ENCODE results near the gene MEGF11.
A peak's percentile ranks its signal among the peaks of the same experiment; 100 is the strongest.

The MEGF11 gene

DNA sequence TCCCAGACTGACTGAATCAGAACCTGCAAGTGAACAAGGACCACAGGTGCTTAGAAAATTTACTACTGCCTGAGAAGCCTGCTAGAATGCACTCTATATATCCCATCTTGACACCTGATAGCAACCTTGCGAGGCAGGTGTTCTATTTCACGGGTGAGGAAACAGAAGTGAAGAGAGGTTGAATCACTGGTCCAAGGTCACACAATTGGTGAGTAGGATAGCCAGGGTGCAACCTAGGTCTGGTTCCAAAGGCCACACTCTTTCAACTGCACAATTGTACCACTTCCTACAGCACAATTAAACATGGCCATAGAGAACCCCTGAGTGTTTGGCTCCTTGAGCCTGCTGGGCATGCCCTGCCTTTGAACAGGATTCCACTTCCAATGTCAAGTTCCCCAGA lies 297.2 kb downstream of the MEGF11 start:
- H3K56ac ChIP-seq (ENCODE audit: low read length) = no peak overlapping the region
- WGBS (ENCODE audit: extremely low coverage, insufficient coverage, low lambda C conversion rate) = no CpG with 5 or more reads among the region's 2 CpGs
- H2AK5ac ChIP-seq (ENCODE audit: low read length) = no peak overlapping the region
- no peak overlapping the region for H3K4me2 ChIP-seq (ENCODE audit: low read length)
- no peaks in the 10 kb centered on the region for H3K79me2 ChIP-seq (ENCODE audit: control insufficient read depth, insufficient read depth, low read length)
- H3K4ac ChIP-seq (ENCODE audit: low read depth, low read length) = no peak overlapping the region
- H2BK15ac ChIP-seq (replicated peaks; ENCODE audit: low read depth) = no peak overlapping the region
- H3K79me1 ChIP-seq (ENCODE audit: low read length) = no peaks in the 10 kb centered on the region
- H2BK5ac ChIP-seq (ENCODE audit: low read length) = no peak overlapping the region
- DNase-seq = no peak
- H3K4me1 ChIP-seq (ENCODE audit: control insufficient read depth, low read depth, low read length) = peaks cover 3% of the 10 kb centered on the region
- no peak overlapping the region for H4K8ac ChIP-seq (ENCODE audit: low read depth, low read length)
- no peaks in the 10 kb centered on the region for H3K36me3 ChIP-seq (ENCODE audit: control insufficient read depth, insufficient read depth, low read length)
- H3K23ac ChIP-seq (ENCODE audit: low read length) = no peak overlapping the region
- no peak overlapping the region for H4K5ac ChIP-seq (ENCODE audit: low read length)
- no peak overlapping the region for H3K4me3 ChIP-seq (ENCODE audit: low read length)
- no peak overlapping the region for H3K27ac ChIP-seq (ENCODE audit: low read depth, low read length)
- H3K27me3 ChIP-seq (ENCODE audit: insufficient read depth, low read length, poor library complexity) = no peaks in the 10 kb centered on the region
- no peak overlapping the region for H2BK120ac ChIP-seq (ENCODE audit: low read depth, low read length)
- H3K9ac ChIP-seq (ENCODE audit: low read length) = no peak overlapping the region
- H3K18ac ChIP-seq (ENCODE audit: low read length) = no peak overlapping the region

DNA sequence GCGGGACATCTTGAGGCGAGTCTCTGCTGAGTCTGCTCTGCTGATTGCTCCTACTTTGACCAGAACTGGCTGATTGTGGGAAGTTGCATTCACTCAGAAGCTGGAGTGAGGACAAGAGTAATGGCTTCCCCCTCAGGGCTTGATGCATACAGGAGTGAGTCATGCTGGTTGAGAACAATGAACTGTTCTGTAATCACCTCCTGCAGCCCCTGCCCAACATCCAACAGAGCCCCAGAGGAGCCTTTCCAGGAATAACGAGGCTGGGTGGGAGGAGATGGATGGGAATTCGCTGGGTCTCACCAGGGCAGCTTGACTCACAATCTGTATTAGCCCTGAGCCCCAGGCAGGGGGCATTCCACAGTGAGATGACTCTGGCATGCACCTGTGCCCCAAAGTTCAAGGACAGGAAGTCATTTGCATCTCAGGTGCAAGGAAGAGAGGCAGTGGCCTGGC lies 299.2 kb downstream of the MEGF11 start:
- no peak overlapping the region for H3K9ac ChIP-seq (ENCODE audit: low read length)
- no peak overlapping the region for H2BK120ac ChIP-seq (ENCODE audit: low read depth, low read length)
- H3K56ac ChIP-seq (ENCODE audit: low read length) = no peak overlapping the region

DNA sequence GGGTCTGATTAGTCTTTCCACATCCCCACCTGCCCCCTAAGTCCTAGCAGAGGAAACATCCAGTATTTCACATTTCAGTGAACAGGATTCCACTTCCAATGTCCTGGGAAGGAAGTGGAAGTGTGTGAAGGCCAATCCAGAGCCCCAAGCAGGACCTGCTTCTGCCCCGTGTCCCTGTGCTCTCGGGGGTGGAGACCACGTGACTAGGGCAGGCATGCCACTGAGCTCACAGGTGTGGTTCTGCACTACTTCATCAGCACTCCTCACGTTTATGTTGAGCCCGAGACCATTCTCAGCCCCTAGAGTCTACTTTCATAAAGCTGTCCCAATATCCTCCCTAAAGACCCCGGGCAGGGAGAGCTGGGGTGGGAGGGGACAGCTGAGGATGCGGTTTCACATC lies 299.9 kb downstream of the MEGF11 start:
- H3K4me1 ChIP-seq (ENCODE audit: control insufficient read depth, low read depth, low read length) = peaks cover 3% of the 10 kb centered on the region
- H2AK5ac ChIP-seq (ENCODE audit: low read length) = no peak overlapping the region
- H3K79me1 ChIP-seq (ENCODE audit: low read length) = no peaks in the 10 kb centered on the region
- H3K79me2 ChIP-seq (ENCODE audit: control insufficient read depth, insufficient read depth, low read length) = no peaks in the 10 kb centered on the region
- H3K4ac ChIP-seq (ENCODE audit: low read depth, low read length) = no peak overlapping the region
- no peak overlapping the region for H3K18ac ChIP-seq (ENCODE audit: low read length)
- WGBS (ENCODE audit: extremely low coverage, insufficient coverage, low lambda C conversion rate) = no CpG with 5 or more reads among the region's 7 CpGs
- no peaks in the 10 kb centered on the region for H3K36me3 ChIP-seq (ENCODE audit: control insufficient read depth, insufficient read depth, low read length)
- H3K4me2 ChIP-seq (ENCODE audit: low read length) = no peak overlapping the region
- H3K56ac ChIP-seq (ENCODE audit: low read length) = no peak overlapping the region
- no peak overlapping the region for H3K23ac ChIP-seq (ENCODE audit: low read length)
- no peak overlapping the region for H2BK120ac ChIP-seq (ENCODE audit: low read depth, low read length)
- H2BK5ac ChIP-seq (ENCODE audit: low read length) = no peak overlapping the region
- no peak overlapping the region for H3K4me3 ChIP-seq (ENCODE audit: low read length)
- DNase-seq = no peak
- no peak overlapping the region for H3K9ac ChIP-seq (ENCODE audit: low read length)
- no peak overlapping the region for H4K8ac ChIP-seq (ENCODE audit: low read depth, low read length)
- no peak overlapping the region for H4K5ac ChIP-seq (ENCODE audit: low read length)
- no peak overlapping the region for H3K27ac ChIP-seq (ENCODE audit: low read depth, low read length)
- no peak overlapping the region for H2BK15ac ChIP-seq (replicated peaks; ENCODE audit: low read depth)
- H3K27me3 ChIP-seq (ENCODE audit: insufficient read depth, low read length, poor library complexity) = no peaks in the 10 kb centered on the region

More for the DNA sequence above, 299.2 kb downstream of the MEGF11 start:
- Histone ChIP-seq H3K27me3 (ENCODE audit: insufficient read depth, low read length, poor library complexity) (no peaks in the 10 kb centered on the region), H2BK5ac (ENCODE audit: low read length) (no peak overlapping the region), H3K4me1 (ENCODE audit: control insufficient read depth, low read depth, low read length) (peaks cover 3% of the 10 kb centered on the region), H2AK5ac (ENCODE audit: low read length) (no peak overlapping the region), H3K18ac (ENCODE audit: low read length) (no peak overlapping the region), H3K4me3 (ENCODE audit: low read length) (no peak overlapping the region), H3K27ac (ENCODE audit: low read depth, low read length) (no peak overlapping the region), H2BK15ac (replicated peaks; ENCODE audit: low read depth) (no peak overlapping the region), H3K79me2 (ENCODE audit: control insufficient read depth, insufficient read depth, low read length) (no peaks in the 10 kb centered on the region), H4K8ac (ENCODE audit: low read depth, low read length) (no peak overlapping the region), H3K23ac (ENCODE audit: low read length) (no peak overlapping the region), H3K4ac (ENCODE audit: low read depth, low read length) (no peak overlapping the region), H3K36me3 (ENCODE audit: control insufficient read depth, insufficient read depth, low read length) (no peaks in the 10 kb centered on the region), H3K79me1 (ENCODE audit: low read length) (no peaks in the 10 kb centered on the region), H4K5ac (ENCODE audit: low read length) (no peak overlapping the region), H3K4me2 (ENCODE audit: low read length) (no peak overlapping the region)
- DNase-seq = peak; percentile 96
- no CpG with 5 or more reads among the region's 4 CpGs for WGBS (ENCODE audit: extremely low coverage, insufficient coverage, low lambda C conversion rate)

DNA sequence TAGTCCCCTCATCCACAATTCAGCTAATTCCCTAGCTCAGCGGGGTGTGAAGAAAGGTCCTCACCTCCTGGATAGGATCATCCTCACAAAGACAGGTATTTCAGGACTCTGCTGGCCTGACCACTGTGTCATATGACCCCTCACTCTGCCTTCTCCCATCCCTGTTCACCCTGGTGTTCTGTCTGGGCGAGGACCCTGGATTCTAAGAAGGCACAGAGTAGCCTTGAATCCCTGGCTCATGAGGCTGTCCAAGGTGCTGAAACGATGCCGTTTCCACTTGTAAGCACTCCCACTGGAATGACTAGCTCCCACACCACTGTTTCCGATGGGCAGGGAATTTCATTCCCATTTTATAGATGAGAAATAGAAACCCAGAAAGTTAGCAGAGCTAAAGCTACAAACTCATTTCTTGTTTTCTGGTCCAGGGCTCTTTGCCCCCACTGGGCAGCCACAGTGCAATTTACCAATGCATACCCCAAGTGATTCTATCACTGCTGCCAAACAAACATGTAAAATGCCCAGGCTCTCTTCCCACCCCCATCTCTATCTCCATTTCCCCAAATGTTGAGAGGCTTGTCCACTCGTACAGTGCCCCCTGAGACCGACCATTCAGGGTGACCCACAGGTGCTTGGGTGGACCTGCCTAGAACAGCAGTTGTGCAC lies 301.0 kb downstream of the MEGF11 start:
- Histone ChIP-seq H3K9ac (ENCODE audit: low read length) (no peak overlapping the region), H3K23ac (ENCODE audit: low read length) (no peak overlapping the region), H3K4ac (ENCODE audit: low read depth, low read length) (no peak overlapping the region), H3K4me2 (ENCODE audit: low read length) (no peak overlapping the region), H2BK5ac (ENCODE audit: low read length) (no peak overlapping the region), H3K27ac (ENCODE audit: low read depth, low read length) (no peak overlapping the region), H3K56ac (ENCODE audit: low read length) (no peak overlapping the region), H3K27me3 (ENCODE audit: insufficient read depth, low read length, poor library complexity) (no peaks in the 10 kb centered on the region), H4K5ac (ENCODE audit: low read length) (no peak overlapping the region), H2AK5ac (ENCODE audit: low read length) (no peak overlapping the region), H3K79me2 (ENCODE audit: control insufficient read depth, insufficient read depth, low read length) (no peaks in the 10 kb centered on the region), H3K36me3 (ENCODE audit: control insufficient read depth, insufficient read depth, low read length) (no peaks in the 10 kb centered on the region), H2BK120ac (ENCODE audit: low read depth, low read length) (no peak overlapping the region), H3K79me1 (ENCODE audit: low read length) (no peaks in the 10 kb centered on the region), H2BK15ac (replicated peaks; ENCODE audit: low read depth) (no peak overlapping the region), H3K18ac (ENCODE audit: low read length) (no peak overlapping the region), H4K8ac (ENCODE audit: low read depth, low read length) (no peak overlapping the region), H3K4me3 (ENCODE audit: low read length) (no peak overlapping the region), H3K4me1 (ENCODE audit: control insufficient read depth, low read depth, low read length) (peaks cover 3% of the 10 kb centered on the region)
- DNase-seq = peak; percentile 79
- no CpG with 5 or more reads among the region's 7 CpGs for WGBS (ENCODE audit: extremely low coverage, insufficient coverage, low lambda C conversion rate)

DNA sequence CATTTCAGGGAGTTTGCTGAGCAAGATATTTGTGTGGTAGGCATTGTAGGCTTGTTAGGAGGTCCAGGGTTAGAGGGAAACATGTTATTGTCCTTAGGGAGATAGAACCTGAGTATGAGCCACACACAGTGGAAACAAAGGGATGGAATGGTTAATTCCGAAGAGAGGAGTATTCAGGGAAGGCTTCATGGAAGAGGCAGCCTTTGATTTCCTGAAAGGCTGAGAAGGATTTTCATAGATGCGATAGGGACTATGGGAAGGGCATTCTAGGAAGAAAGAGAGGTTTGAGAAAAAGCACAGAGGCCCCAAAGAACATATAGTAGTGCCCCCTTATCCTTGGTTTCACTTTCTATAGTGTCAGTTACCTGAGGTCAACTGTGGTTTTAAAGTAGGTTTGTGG lies 302.5 kb downstream of the MEGF11 start:
- H3K23ac ChIP-seq (ENCODE audit: low read length) = no peak overlapping the region
- H3K56ac ChIP-seq (ENCODE audit: low read length) = no peak overlapping the region
- no peak overlapping the region for H4K5ac ChIP-seq (ENCODE audit: low read length)
- no peak overlapping the region for H3K18ac ChIP-seq (ENCODE audit: low read length)
- no peaks in the 10 kb centered on the region for H3K27me3 ChIP-seq (ENCODE audit: insufficient read depth, low read length, poor library complexity)
- no peak overlapping the region for H2AK5ac ChIP-seq (ENCODE audit: low read length)
- H3K4ac ChIP-seq (ENCODE audit: low read depth, low read length) = no peak overlapping the region
- H3K79me2 ChIP-seq (ENCODE audit: control insufficient read depth, insufficient read depth, low read length) = no peaks in the 10 kb centered on the region
- no peak overlapping the region for H4K8ac ChIP-seq (ENCODE audit: low read depth, low read length)
- no peak overlapping the region for H2BK15ac ChIP-seq (replicated peaks; ENCODE audit: low read depth)
- no peaks in the 10 kb centered on the region for H3K79me1 ChIP-seq (ENCODE audit: low read length)
- peaks cover 3% of the 10 kb centered on the region for H3K4me1 ChIP-seq (ENCODE audit: control insufficient read depth, low read depth, low read length)
- H3K4me3 ChIP-seq (ENCODE audit: low read length) = no peak overlapping the region
- no peak for DNase-seq
- no CpG with 5 or more reads among the region's 2 CpGs for WGBS (ENCODE audit: extremely low coverage, insufficient coverage, low lambda C conversion rate)
- no peak overlapping the region for H3K9ac ChIP-seq (ENCODE audit: low read length)
- H3K4me2 ChIP-seq (ENCODE audit: low read length) = no peak overlapping the region
- H2BK5ac ChIP-seq (ENCODE audit: low read length) = no peak overlapping the region
- H3K27ac ChIP-seq (ENCODE audit: low read depth, low read length) = no peak overlapping the region
- no peaks in the 10 kb centered on the region for H3K36me3 ChIP-seq (ENCODE audit: control insufficient read depth, insufficient read depth, low read length)
- no peak overlapping the region for H2BK120ac ChIP-seq (ENCODE audit: low read depth, low read length)

DNA sequence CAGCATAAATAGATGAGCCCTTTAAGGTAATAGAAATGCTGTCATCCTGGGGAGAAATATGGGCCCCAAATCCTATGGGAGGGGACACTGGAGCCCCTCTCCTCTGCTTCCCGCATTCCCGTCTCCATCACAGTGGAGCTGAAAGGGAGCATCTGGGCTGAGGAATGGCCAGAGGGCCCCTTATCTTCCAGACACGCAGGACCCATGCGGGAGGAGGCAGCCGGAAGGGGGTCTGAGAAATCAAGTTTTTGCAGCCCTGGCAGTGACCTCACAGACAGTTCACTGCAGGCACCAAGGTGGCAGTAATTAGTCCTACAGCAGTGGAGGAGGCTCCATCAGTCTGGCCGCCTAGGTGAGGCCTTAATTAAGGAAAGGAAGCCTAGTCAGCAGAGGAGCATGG lies 304.1 kb downstream of the MEGF11 start:
- WGBS (ENCODE audit: extremely low coverage, insufficient coverage, low lambda C conversion rate) = no CpG with 5 or more reads among the region's 6 CpGs
- H3K4me1 ChIP-seq (ENCODE audit: control insufficient read depth, low read depth, low read length) = peaks cover under 1% of the 10 kb centered on the region
- H3K18ac ChIP-seq (ENCODE audit: low read length) = no peak overlapping the region

More for the DNA sequence above, 304.1 kb downstream of the MEGF11 start:
- Histone ChIP-seq H4K8ac (ENCODE audit: low read depth, low read length) (no peak overlapping the region), H3K56ac (ENCODE audit: low read length) (no peak overlapping the region), H2BK15ac (replicated peaks; ENCODE audit: low read depth) (no peak overlapping the region), H3K4ac (ENCODE audit: low read depth, low read length) (no peak overlapping the region), H3K36me3 (ENCODE audit: control insufficient read depth, insufficient read depth, low read length) (no peaks in the 10 kb centered on the region), H3K27ac (ENCODE audit: low read depth, low read length) (no peak overlapping the region), H2BK120ac (ENCODE audit: low read depth, low read length) (no peak overlapping the region), H3K79me1 (ENCODE audit: low read length) (no peaks in the 10 kb centered on the region), H2BK5ac (ENCODE audit: low read length) (no peak overlapping the region), H3K79me2 (ENCODE audit: control insufficient read depth, insufficient read depth, low read length) (no peaks in the 10 kb centered on the region), H3K9ac (ENCODE audit: low read length) (no peak overlapping the region), H4K5ac (ENCODE audit: low read length) (no peak overlapping the region), H3K23ac (ENCODE audit: low read length) (no peak overlapping the region), H3K4me3 (ENCODE audit: low read length) (no peak overlapping the region), H2AK5ac (ENCODE audit: low read length) (no peak overlapping the region), H3K27me3 (ENCODE audit: insufficient read depth, low read length, poor library complexity) (no peaks in the 10 kb centered on the region), H3K4me2 (ENCODE audit: low read length) (no peak overlapping the region)
- DNase-seq = no peak
